NCI-H226 (cell line): ENCODE results near the gene SPATA16.
A peak's percentile ranks its signal among the peaks of the same experiment; 100 is the strongest.
"Not testable (repeated sequence)": the region's sequence is repeated elsewhere in the genome, so short reads cannot be mapped to it uniquely, and the experiment has no call there.

Experiments
- DNase-seq: peaks from one replicate; pipeline ENCODE4 v3.0.0-alpha.2; 2015

Gene SPATA16

DNA sequence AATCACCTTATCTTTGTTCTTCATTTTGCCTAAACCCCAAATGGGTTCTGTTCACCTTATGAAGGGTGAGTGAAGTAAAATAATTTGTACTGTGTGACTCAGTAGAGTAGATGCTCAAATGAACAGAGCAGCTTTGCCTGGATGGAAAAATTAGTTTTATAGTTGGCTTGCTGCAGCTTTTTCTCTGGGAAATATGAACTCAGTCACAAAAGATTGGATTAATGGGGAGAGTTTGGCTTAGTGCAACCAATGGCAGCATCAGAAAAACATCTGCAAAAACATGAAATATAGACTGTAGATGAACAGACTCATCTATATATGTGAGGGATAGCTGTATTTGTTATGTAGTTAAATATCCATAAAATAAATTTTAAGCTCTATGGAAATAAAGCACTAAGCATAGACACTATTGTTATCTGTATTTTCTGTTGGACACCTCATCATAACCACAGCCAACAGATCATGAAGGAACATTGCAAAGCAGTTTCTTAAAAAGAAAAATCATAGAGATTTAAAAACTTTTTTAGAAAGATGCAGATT, 209.2 kb downstream of the SPATA16 start:
- no peak for DNase-seq

DNA sequence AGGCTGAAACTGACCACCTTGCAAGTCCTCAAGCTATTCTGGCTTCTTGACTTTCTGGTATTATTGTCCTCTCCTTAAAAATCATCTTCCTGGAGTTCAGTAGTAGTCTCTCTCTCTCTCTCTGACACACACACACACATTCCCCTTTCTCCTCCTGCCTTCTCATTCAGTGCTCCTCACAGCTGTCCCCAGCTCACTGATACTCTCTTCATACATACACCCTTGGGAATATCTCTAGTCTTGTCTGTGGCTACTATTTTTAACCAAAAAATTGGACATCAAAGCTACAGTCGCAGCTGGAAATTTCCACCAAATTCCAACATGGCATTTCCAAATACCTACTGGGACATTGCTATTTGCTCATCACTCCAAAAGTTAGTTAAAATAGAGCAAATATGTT, 211.6 kb downstream of the SPATA16 start:
- DNase-seq: no peak

DNA sequence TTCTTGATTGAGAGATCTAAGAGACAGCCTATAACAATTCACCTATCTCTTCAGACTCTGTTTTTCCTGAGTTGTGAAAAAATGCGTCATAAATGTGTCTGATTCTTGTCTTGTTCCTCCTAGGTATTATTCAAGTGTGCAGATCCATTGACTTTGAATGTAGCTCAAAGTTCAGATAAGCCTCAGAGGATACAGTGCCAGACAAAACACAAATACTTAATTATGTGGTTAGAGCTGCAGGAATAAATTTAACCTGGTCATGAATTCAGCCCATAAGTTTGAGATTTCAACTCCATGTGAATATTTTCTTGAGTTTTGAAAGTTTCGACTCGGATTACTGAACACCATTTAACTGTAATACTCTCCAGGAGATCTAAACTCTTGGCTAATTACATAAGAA, 216.5 kb downstream of the SPATA16 start:
- no peak for DNase-seq

DNA sequence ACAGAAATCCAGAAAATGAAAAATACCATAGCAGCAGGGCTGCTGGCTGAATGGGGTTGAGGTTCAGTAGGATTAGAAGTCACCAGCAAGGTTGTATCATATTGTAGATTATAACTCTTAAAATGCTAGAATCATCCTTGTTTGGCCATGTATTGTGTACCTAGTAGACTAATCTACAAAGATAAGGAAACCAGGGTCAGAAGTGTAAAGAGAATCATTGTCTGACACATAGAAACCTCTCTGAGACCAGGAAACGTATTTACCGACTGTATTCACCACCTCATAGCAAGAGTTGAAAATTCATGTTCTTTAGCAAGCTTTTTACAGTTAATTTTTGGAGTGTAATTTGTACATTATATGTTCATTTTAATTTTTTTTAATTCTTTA, 221.7 kb downstream of the SPATA16 start:
- no peak for DNase-seq

DNA sequence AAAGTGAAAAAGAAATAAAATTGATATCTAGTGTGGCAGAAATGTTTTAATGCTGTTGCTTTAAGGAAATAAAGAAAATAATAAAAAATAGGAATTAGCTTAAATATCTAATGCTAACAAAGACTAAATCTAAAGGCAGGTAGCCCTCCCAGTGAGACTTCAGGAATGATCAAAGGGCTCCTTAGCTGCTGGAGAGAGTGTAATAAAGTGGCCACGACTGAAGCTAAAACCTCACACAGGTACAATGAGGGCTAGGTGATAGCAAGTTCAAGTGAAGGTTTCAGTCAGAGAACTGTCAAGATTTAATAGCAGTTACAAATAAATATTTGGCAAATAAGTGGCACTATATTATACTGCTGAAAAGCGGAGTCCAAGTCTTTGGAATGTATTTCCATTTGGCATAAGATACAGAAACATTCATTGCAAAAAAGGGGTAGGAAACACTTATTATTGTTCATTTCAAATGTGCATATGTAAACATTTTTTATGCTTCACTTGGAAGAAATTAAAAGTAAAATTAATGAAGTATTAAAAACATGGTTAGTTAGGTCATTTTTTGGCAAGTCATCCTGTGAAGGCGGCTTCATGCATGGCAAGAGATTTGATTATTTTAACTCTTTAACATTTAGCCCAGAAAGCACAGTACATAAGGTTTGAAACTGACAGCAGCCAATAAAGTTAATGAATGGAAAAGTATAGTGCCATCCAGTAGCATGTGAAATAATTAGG, 222.3 kb downstream of the SPATA16 start:
- no peak for DNase-seq

DNA sequence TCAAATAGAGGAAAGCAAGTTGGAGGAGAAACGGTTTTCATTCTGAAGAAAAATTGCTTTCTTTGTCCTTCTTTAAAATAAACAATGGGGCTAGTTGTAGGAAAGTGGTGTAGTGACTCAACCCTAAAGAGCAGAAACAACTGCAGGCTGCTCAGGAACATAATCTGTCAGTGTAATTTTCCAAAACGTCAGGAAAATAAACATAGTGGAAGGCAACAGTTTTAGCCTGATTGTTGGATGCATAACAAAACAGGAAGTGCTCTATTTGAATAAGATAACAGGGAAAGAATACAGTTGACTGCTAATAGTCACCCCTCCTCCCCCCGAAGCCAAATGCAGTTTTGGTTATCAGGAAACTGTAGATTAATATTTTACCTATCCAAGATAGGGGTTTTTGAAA, 222.9 kb downstream of the SPATA16 start:
- DNase-seq: no peak

- DNase-seq: peak; percentile 49
These were observed 225.0 kb downstream of the SPATA16 start for GRCh38 chr3:172915911-172916514.

DNA sequence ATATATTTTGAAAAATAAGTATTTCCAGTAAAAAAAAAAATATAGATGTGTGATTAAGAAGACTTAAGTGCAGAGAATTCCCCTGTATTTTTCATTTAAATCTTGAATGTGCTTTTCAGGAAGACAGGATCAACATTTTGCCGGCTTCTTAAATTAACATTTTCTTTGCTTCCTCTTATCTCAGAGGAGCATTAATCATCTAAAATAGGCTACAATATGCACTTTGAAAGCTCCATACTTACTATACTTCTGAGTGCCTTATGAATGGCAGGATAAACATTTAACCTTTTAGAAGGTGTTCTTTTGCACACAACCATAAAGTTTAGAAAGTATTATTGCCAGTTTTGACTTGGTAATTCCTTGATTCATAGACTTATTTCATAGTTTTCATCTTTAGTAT, 226.2 kb downstream of the SPATA16 start:
- DNase-seq: peak; percentile 36

DNA sequence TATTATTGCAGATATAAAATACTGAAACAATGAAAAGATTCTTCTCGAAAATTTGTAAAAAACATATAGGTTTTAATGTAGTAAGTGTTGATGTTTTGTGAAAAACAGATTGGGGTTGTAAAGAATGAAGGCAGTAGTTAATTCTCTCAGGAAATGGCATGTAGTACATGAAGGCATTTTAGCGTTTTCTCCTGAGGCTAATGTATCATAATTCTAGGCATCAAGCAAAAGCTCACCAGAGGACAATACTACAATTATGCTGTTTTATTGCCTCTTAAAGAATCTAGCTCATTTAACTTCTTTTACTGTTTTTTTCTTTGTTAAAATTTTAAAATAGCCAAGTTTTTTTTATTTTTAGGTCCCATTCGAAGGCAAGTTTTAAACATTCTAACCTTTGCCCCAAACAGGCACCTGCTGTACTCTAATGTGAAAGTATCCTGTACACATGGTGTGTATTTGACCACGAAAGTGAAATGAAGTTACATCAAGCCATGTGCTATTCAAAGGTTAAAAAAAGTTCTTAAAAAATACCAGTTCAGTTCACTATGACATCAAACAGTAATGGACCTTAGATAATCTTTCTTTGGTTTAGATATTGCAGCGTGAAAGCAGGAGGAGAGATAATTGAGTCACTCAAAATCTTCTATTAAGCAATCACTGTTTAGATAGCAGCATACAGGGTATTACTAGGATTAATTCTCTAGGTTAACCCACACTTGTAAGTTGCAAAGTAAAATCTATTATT, 227.0 kb downstream of the SPATA16 start:
- DNase-seq: peak; percentile 75

DNA sequence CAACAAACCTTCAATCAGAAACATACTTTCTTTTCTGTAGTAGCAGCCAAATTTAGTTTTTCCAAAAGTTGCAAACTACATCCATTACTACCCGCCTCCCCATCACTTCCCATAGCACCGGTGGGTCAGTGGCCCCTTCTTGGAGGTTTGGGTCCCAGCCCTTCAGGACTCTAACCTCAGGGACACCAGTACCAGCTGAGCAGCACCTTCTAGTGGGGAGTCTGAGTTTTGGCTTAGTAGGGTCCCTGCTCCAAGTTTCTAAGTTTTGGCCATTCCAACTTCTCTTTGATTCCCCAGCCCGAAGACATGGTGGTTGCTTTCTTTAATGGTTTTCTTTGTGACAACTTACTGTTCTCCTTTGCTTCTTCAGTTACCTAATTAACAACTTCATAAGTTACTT, 229.9 kb downstream of the SPATA16 start:
- no peak for DNase-seq

DNA sequence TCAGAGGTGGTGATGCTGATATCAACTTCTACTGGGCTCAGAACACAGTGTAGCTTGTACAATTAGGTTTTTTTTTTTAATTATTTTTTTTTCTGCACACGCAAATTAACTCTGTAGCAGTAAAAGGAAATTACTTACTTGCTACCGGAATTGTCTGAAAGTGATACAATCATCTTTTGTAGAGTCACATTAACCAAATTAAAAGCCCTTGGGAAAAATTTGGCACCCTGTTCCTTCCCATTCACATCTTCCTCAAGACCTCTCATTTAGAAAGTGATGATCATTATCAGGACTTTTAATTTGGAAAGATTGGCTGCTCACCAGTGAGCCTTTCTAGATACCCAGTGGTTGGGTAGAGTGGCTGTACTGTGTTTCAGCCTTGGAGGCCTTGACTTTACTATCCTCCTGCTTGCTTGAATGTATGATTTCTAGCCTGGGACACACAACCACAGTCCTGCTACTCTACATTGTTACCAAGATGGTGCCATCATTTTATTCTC, 232.2 kb downstream of the SPATA16 start:
- no peak for DNase-seq

GRCh38 chr3:172905451-172905850, 235.6 kb downstream of the SPATA16 start:
- DNase-seq: no peak

DNA sequence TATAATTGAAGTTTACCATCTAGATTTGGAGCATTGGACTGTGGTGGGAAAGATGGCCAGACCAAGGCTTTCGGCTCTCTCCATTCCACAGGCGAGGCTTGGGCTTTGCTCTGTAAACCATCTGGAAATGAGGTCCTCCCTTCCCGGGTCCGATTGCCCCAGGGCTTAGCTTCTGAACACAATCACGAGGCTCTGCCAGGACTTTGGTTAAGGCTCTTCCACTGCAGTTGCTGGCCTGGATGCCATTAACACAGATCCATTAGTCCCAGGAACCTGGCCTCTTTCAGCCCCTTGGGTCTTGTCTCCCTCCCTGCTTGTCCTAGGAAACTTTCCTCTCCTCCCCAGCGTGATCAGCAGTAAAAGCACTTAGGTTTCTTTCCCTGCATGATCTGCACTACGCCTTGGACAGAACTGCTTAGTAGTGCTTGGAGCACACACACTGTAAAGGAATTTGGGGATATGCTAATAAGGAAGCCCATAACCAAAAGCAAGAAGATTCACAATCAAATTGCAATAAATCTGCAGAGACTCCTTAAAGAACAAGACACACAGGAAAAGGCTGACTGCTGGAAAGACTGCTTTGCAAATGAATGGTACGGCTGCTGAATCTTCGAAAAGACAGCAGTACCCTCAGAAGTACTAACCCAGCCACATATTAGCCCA, 236.2 kb downstream of the SPATA16 start:
- no peak for DNase-seq

GRCh38 chr3:172903642-172904320, 237.3 kb downstream of the SPATA16 start:
- DNase-seq: no peak

DNA sequence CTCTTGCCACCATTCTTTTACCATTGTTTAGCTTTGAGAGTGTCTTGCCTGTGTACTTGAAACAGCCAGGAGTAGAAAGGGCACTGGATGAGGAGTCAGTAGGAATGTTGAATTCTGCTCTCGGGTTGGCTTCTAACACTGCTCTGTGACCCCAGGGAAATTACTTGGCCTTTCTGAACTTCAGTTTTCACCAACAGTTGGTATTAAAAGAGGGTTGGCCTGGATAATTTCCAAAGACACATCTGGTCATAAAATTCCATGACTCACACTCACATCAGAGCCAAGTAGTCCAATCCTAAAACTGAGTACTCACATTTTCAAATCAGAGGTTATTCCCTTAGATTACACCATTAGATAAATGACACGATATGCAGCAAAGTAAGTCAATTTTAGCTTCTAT, 248.9 kb downstream of the SPATA16 start:
- DNase-seq: no peak

DNA sequence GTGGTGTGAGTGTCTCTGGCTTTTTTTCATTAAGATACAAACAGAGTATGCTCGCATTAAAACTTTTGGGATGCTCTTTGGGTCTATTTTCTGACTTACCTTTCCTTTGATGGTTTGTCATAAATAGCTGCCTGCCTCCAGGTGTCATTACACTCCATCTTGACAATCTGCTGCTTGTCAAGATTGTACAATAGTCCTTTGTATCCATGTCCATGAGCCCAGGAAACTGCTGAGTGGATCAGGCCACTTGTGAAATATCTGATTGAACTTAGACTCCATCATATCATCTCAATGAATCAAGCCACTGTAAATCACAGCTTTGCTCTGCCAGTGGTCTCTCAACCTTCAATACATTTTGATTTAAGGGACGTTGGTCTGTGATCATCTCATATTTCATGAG, 255.3 kb downstream of the SPATA16 start:
- no peak for DNase-seq

GRCh38 chr3:172882563-172882962, 258.5 kb downstream of the SPATA16 start:
- DNase-seq: no peak

GRCh38 chr3:172879381-172879780, 261.7 kb downstream of the SPATA16 start:
- DNase-seq: not testable (repeated sequence)

DNA sequence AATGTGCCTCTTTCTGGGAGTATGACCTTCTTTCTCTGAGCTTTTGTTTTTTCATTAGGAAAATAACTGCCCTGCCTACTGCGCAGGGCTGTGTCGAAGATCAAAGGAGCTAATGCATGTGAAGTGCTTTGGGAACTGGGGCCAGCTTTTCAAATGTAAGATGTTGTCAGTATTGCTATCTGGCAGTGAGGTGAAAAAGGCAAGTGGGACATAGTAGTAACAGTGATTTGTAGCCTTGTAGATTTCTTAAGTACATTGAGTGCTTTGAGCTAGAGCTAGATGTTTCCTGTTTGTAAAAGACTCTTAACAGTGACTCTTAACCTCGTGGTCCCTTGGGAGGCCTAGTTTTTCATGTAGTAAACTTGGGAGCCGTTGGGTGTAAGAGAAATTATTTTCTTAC, 264.0 kb downstream of the SPATA16 start:
- DNase-seq: no peak

DNA sequence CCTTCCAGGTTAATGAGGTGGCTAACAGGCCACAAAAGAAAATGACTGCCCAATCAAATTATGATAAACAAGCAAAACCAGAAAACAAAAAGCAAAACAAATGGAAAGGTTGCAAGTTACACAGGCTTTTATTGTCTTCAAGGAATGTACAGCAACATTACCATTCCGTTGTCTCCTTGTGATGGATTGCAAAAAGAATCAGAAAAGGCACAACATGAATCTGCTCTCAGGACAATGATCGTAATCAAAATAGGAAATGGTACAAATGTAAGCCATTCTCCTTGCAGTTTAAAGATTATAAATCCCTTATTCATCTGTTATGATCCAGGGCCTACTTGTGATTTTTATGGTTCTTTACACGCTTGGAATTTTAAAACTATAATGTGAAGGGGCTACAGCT, 264.7 kb downstream of the SPATA16 start:
- no peak for DNase-seq

DNA sequence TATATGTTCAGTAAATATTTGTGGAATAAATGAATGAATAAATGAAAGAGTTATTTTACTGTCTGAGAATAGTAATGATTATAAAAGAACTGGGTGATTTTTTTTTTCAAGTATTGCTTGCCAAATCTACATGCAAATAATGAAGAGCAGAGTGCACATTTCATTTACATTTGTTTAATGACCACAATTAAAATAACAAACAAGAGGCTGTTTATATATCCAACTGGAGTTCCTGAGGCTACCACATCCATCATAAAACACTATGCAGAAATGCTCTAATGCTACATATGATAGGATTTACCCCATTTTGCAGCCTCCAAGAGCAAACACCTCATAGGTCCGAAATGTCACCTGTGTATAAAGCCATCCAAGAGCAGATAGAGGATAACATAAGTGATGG, 266.0 kb downstream of the SPATA16 start:
- no peak for DNase-seq

DNA sequence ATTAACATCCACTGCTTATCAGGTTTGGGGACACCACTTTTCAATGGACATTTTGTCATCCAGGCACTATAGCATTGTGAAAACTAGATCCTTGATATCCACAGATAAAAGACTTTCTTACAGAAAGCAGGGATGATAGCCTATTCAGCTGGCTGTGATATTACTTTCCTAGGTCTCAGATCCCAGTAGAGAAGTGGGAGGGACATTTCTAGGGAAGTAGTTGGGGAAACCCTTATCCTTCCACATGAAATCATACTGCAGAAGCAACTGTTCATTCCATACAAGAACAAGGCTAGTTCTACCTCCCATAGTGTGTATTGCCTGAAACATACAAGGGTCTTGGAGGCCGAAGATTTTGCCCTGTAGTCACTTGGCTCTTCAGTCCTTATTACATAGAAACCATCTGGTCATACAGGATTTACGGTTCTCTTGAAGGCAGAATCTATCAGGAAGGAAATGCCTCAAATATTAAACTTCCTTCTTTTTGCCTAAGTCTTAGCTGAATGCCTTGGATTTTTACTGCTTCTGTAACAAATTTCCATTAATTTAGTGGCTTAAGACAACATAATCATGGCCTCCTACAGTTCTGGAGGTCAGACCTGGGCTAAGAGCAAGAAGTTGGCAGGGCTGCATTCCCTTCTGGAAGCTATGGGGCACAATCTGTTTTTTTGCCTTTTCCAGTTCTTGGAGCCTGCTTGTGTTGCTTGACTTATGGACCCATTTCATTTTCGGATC, 271.1 kb downstream of the SPATA16 start:
- DNase-seq: no peak
